ENCODE results near the gene FADS3. TPM values are rescaled to one million over a fixed set of nuclear protein-coding genes. Genes with fewer than 3 reads are reported as not detected.

The FADS3 gene
- total and polyA plus RNA-seq, 9 of the 15 experiments (the other 6 are each of a cell fraction or from before 2014, with no cell fraction given), result 0.97 to 148 (median 92.7) TPM

DNA sequence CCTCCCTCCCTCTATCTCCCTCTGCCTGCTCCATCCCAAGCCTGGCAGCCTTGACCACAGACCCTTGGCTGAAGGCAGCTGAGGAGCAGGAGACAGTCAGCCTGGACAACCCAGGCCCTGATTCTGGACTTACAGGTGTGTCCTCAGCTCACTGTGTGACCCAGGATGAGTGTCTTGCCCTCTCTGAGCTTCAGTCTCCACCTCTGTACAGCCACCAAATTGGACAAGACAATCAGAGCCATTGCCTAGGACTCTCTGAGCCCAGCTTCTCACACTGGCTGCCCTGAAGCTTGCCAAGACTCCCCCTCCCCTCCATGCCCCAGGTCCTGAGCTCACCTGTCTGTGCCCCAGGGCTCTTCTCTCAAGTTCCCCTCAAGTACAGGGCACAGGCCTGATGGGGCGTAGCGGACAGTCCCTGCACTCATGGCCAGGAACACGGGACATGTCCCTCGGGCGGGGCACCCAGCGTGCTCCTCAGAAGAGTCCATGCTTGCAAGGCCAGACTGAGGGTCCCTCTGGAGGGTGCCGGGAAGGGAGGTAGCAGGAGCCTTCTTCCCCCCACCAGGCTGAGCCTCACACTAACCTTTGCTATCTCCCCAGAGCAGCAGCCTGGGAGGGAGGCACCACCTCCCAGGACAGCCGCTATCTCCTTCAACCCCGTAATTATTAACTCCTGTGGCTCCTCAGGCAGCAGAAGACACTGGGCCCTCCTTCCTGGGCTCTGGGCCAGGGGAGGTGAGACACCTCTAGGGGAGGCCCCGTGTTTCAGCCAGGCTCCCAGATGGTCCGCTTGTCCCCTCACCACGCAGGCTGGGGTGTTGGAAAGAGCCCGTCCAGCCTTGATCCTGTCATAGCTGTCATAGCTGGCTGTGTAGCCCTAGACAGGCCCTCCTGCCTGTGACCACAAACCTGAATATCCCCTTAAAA lies 28.6 kb upstream of the FADS3 start (continued):
- no peak for TF ChIP-seq ZNF140 (CRISPR knock-in tag; IDR thresholded peaks at IDR 0.05)
- TF ChIP-seq TCFL5 (CRISPR knock-in tag; conservative IDR thresholded peaks at IDR 0.05), result no peak
- TF ChIP-seq SLC30A9 (CRISPR knock-in tag; IDR thresholded peaks at IDR 0.05), result no peak
- TF ChIP-seq NFXL1 (CRISPR knock-in tag; IDR thresholded peaks at IDR 0.05), result no peak
- TF ChIP-seq HNRNPL (IDR thresholded peaks at IDR 0.05; ENCODE audit: low read depth, low read length), result no peak
- no peak for TF ChIP-seq RBM34 (IDR thresholded peaks at IDR 0.05; ENCODE audit: borderline replicate concordance, insufficient read depth, low read length)
- TF ChIP-seq, protein P1, sequence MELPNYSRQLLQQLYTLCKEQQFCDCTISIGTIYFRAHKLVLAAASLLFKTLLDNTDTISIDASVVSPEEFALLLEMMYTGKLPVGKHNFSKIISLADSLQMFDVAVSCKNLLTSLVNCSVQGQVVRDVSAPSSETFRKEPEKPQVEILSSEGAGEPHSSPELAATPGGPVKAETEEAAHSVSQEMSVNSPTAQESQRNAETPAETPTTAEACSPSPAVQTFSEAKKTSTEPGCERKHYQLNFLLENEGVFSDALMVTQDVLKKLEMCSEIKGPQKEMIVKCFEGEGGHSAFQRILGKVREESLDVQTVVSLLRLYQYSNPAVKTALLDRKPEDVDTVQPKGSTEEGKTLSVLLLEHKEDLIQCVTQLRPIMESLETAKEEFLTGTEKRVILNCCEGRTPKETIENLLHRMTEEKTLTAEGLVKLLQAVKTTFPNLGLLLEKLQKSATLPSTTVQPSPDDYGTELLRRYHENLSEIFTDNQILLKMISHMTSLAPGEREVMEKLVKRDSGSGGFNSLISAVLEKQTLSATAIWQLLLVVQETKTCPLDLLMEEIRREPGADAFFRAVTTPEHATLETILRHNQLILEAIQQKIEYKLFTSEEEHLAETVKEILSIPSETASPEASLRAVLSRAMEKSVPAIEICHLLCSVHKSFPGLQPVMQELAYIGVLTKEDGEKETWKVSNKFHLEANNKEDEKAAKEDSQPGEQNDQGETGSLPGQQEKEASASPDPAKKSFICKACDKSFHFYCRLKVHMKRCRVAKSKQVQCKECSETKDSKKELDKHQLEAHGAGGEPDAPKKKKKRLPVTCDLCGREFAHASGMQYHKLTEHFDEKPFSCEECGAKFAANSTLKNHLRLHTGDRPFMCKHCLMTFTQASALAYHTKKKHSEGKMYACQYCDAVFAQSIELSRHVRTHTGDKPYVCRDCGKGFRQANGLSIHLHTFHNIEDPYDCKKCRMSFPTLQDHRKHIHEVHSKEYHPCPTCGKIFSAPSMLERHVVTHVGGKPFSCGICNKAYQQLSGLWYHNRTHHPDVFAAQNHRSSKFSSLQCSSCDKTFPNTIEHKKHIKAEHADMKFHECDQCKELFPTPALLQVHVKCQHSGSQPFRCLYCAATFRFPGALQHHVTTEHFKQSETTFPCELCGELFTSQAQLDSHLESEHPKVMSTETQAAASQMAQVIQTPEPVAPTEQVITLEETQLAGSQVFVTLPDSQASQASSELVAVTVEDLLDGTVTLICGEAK (IDR thresholded peaks at IDR 0.05), result no peak
- TF ChIP-seq, protein P1 (CRISPR knock-in tag; IDR thresholded peaks at IDR 0.05), result no peak
- TF ChIP-seq POLR2AphosphoS5 (IDR thresholded peaks at IDR 0.05; ENCODE audit: control insufficient read depth, insufficient read depth, low read depth, low read length), result peak; percentile 95
- TF ChIP-seq ZBTB7A (IDR thresholded peaks at IDR 0.05; ENCODE audit: borderline replicate concordance, control insufficient read depth, low read depth, low read length), result peak; percentile 75; the same call in 1 of the 2 replicates
- no peak for TF ChIP-seq MCM3 (IDR thresholded peaks at IDR 0.05)
- peak; percentile 98 for TF ChIP-seq TCF3 (CRISPR knock-in tag; IDR thresholded peaks at IDR 0.05)
- TF ChIP-seq, protein P2, sequence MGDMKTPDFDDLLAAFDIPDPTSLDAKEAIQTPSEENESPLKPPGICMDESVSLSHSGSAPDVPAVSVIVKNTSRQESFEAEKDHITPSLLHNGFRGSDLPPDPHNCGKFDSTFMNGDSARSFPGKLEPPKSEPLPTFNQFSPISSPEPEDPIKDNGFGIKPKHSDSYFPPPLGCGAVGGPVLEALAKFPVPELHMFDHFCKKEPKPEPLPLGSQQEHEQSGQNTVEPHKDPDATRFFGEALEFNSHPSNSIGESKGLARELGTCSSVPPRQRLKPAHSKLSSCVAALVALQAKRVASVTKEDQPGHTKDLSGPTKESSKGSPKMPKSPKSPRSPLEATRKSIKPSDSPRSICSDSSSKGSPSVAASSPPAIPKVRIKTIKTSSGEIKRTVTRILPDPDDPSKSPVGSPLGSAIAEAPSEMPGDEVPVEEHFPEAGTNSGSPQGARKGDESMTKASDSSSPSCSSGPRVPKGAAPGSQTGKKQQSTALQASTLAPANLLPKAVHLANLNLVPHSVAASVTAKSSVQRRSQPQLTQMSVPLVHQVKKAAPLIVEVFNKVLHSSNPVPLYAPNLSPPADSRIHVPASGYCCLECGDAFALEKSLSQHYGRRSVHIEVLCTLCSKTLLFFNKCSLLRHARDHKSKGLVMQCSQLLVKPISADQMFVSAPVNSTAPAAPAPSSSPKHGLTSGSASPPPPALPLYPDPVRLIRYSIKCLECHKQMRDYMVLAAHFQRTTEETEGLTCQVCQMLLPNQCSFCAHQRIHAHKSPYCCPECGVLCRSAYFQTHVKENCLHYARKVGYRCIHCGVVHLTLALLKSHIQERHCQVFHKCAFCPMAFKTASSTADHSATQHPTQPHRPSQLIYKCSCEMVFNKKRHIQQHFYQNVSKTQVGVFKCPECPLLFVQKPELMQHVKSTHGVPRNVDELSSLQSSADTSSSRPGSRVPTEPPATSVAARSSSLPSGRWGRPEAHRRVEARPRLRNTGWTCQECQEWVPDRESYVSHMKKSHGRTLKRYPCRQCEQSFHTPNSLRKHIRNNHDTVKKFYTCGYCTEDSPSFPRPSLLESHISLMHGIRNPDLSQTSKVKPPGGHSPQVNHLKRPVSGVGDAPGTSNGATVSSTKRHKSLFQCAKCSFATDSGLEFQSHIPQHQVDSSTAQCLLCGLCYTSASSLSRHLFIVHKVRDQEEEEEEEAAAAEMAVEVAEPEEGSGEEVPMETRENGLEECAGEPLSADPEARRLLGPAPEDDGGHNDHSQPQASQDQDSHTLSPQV (IDR thresholded peaks at IDR 0.05), result peak; percentile 59
- no peak for TF ChIP-seq PRMT5 (CRISPR knock-in tag; IDR thresholded peaks at IDR 0.05)
- no peak for TF ChIP-seq EHMT2 (IDR thresholded peaks at IDR 0.05)

All from K562 (cell line).